HK-2 (cell line): ENCODE data around the gene EPHA4.

ENCODE experiments used
- DNase-seq: peaks from one replicate; pipeline ENCODE4 v3.0.0-alpha.2; 2018; ENCODE audit not compliant: unreplicated experiment

Gene EPHA4

DNA sequence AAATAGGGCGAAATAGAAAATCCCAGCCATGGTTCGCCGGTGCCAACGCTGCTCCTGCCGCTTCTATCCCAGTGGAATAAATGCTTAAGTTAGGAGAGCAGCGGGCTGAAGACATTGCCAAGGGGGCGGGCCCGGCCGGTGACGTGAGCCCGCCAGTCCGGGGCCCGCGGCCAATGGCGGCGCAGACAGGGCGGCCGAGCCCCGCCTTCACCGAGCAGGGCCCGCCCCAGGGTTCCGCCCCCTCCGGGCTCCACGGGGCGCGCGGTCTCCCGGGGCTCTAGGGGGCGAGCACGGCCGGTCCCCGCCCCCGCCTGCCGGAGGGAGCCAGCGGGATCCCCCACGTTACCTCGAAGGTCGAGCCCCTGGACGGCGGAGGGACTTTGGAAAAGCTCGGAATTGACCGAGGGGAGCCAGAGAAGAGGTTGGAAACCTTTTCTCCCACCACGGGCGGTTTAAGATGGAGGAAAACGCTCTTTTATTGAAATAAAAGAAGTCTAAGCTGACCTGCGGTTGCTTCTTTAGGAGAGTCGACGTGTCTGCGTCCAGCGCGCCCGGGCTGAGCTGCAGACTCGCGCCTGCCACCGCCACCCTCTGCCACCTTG lies at the start of gene EPHA4:
Gene EPHA4 (minus strand): TSS at position 86 of the 602 bp plus-strand sequence. CDS start 56 bp downstream, at position 30.
- peak; percentile 86 for DNase-seq

DNA sequence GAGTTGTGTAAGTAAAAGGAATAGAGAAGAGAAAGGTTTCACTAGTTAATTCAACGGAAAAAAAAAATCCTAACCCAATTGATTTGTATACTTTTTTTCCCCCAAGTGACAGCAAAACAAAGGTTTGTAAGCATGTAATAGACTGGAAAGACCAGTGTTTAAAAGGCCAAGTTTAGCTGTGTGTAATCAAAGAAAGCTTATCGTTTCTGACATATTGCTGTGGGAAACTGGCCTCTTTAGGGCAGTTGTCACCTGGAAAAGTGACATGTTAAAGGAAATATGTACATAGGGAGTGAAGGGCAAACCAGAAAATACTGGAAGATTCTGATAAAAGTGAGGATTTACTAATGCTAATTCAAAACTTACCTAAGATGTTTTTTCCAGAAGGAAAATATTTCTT lies 45.9 kb upstream of the EPHA4 start:
- DNase-seq = no peak

DNA sequence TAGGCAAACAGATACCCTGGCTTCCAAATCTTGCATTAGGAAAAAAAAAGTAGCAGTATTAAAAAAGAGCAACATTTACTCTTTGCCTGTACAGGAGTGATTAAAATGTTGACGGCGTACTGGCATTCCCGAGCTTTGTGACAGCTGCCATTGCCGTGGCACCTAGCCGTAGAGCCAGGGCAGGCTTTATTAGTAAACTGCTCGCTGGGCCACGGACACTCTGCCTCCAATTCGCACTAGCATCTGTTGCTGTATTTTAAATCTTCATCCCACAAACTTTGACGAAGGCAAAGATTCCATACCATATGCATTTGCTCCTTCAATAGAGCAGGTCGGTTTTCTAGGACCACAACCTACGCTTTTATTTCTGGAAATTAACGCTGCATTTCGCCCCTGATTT lies 44.5 kb upstream of the EPHA4 start:
- DNase-seq = no peak

DNA sequence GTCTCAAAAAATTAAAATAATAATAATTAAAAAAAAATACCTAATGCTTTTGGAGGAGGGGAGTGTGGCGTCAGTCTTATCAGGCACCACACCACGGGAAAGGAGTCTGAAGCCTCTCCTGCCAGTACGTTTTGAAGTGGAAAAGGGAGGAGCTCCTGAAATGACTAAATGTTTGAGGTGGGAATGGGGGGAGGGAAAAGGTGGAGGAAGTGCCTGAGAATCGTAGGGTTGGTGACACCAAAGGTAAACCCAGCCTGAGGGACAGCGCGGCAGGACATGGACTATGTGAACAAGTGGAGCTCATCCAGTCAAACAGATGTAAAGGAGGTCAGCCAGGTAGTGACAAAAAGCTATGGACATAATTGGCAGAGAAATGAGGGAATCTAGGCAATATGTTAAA lies 42.2 kb upstream of the EPHA4 start:
- no peak for DNase-seq

DNA sequence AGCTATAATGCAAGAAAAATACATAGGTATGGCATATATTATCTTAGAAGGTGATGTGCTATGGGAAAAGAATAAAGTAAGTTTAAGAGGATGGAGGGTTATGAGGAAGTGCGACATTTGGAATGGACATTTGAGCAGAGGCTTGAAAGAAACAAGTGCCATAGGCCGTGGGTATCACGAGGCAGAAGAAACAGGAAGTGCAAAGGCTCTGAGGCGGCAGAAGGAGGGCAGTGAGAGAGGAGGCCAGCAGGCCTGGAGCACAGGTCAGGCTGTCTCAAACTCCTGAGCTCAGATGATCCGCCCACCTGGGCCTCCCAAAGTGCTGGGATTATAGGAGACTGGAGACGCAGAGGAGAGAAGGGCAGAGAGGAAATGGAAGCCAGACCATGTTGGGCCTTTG lies 40.7 kb upstream of the EPHA4 start:
- DNase-seq = no peak

DNA sequence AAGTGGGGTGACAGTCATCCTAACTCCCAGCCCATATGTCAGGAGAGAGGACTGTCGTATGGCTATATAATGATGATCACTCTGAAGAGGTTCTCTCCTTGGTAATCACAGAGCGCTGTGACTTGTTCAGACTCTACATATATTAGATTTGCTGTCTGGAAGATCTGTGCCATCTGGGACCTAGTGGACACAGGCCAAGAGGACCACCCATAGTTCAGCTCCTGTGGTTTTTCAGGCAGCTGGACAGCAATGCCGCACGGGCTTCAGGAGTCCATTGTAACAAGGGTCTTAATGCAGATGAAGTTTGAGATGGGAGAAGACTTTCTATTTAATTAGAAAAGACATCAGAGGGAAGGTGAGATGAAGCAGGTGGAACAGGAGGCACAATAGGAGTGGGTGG lies 40.1 kb upstream of the EPHA4 start:
- no peak for DNase-seq

DNA sequence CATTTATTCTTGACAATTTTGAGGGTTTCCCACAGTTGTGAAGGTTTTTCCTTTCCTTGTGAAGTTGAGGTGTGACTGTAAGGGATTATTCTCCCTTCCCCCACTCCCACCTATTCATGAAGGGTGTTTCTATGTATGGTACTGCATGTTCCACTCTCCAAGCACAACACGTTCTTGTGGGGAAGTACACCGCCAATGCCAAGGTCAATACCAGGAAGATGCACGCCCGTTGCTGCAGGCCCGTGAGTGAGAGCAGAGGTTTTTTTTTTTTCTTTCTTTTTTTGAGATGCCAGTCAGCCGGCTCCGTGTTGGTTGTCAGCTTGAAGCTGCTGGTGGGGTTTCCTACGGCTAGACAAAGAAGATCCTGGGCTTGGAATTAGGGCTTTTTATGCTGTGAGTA lies 38.6 kb upstream of the EPHA4 start:
- no peak for DNase-seq

DNA sequence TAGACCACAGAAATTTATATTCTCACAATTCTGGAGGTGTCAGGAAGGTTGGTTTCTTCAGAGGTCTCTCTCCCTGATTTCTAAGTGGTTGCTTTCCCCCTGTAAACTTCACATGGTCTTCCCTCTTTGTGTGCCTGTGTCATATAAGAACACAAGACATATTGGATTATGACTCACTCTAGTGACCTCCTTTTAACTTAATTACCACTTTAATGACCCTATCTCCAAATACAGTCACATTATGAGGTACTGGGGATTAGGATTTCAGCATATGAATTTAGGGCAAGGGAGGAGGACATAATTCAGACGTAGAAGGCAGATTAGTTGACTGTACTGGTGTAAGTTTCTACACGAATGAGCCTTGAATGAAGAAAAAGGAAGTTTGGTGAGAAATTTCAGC lies 38.2 kb upstream of the EPHA4 start:
- DNase-seq = no peak

DNA sequence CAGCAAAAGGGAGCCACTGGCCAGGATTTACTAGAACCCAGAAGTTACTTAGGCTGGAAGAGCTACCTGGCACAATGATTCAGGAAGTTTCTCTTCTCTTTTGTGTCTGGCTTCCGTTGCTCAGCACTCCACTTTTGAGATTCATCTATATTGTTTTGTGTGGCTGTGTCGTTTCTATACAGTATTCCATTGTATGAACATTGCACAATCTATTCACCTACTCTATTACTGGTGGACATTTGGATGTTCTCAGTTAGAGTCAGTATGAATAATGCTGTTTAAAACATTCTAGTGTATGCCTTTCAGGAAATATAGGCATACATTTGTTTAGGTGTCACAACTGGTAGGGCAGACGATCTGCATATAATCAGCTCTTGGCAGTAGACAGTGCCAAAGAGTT lies 36.3 kb upstream of the EPHA4 start:
- DNase-seq = no peak

DNA sequence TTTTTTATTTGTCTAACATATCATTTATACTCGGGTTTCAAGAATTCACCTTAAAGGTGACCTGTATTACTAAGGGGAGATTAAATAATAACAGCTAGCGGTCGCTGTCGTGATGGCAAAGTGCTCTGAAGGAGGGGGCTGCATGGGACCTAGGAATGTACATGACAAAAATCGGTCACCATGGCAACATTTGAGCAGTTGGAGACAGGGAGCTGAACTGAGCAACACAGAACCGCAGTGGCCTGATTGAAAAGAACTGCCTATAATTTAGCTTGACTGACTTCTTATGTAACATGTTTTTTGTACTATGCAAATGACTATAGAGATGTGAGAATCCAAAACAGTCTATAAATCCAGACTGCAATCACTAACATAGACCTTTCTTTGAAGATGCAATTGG lies 34.3 kb upstream of the EPHA4 start:
- DNase-seq = no peak

DNA sequence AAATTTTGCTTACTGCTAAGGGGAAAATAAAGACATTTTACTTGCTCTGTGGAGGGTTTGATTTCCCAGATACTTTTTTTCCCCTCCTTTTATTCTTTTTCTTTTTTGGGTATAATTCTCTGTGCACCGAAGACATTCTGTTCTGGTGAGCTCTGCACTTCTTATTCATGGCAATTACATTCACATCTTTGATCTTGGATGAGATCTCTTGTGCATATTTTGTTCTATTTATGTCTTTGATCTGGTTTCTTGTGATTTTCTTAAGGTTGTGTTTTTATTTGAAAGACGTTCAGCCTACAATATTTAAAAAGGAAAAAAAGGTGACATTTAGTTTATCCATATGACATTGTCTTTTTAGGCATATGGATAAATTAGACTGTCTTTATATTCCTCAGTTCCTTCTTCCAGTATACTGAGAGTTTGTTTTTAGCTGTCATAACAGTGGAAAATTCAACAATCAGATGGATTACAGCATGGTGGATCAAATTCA lies 33.7 kb upstream of the EPHA4 start:
- DNase-seq = no peak

DNA sequence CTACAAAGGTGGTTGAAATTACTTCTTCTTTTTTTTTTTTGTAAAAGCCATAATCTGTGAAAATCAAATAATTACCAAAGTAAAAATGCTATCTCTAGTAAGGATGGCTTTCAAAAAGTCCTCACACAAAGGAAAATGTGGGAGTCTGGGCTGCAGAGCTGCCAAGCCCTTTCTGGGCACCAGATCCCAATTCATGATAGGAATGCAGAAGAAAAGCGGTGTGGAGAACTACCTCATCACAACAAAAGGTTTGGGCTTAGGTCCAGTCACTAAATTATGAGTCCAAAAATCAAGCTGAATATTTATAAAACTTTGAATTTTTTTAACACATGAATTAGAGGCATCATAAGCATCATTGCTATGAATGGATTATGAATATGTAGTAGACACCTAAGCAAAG lies 30.8 kb upstream of the EPHA4 start:
- no peak for DNase-seq

DNA sequence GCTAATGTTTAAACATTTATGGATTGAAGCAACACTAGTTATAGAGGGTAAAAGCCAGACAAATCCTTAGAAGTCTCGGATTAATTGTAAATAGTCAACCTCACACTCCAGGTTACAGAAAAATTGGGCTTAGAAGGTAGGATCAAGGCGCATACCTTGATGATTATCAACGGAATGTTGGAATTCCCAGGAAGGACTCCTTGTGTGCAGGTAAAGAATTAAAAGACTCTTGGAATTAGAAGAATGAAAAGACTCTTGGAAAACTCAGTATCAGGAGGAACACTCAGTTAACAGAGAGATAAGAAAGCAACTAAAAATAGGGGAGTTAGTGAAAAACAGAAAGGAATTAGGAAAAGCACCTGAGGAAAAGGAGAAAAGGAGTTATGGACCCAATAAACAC lies 29.3 kb upstream of the EPHA4 start:
- DNase-seq = no peak

DNA sequence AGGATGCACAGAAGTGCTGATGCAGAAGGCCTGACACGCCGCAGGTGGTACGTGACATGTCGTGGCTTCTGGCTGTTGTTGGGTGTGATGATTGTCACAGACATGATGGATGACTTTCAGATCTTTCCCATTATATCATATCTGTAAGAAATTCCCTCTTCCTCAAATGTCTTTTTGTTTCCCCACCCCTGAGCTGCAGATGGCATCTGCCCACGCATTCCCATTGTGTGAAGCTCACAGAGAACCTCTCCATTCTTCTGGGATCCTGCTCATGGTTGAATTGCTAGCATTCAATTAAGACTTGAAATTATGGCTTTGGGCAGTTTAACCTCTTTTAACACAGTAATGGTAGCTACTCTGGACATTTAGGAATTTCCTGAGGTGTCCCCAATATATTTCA lies 28.3 kb upstream of the EPHA4 start:
- DNase-seq = no peak

DNA sequence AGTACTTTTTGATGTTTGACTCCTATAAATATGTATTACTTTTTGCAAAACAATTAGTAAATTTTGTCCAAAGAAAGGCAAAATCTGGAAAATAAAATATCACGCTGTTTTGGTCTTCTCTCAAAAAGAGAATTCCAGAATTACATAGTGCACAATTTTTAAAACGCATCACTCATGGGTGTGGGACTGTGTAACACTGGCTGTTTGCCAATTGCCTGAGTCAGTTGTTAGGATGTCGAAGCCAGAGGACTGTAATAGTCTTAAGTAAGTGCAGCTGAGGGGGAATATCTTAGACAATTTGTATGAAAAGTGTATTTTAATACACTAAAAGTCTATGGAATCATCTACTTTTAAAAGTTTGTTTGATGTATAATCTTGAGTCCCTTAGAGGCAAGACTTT lies 24.1 kb upstream of the EPHA4 start:
- DNase-seq = no peak

DNA sequence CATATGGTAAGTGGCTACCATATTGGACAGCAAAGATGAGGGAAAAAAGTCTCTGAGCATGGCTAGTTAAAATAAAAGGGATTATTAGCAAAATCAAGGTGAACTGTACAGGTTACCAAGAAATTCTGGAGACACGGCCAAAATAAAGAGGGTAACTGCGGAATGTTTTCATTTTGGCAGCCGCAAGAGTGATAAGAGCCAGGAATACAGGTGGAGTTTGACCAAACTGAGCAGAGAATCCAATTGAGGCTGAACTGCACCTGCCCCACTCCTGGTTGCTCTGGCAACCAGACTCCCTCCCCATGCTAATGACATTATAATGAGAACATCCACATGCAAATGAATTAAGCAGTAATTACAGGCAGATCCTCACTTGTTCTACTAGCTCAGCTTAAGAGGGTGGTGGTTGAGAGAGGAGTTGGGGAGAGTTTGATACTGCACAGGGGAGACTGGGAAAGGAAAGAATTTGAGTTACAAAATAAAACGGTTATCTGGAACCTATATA lies 18.8 kb upstream of the EPHA4 start:
- no peak for DNase-seq

DNA sequence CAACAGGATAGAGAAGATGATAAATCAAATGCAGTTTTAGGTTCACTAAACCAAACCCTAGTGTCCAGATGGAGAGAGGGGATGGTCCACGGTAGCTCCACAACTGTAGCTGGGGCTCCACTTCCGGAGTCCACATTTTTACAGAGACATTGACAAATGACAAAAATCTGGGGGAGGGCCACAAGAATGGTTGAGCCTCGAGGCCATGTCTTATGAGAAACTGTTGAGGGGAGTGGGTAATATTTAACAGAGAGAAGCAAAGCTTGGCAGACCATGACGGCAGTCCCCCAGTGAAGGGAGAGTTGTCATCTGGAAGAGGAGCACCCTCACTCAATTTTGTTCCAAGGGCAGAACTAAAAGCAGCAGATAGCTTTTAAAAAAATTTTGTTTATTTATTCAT lies 17.6 kb upstream of the EPHA4 start:
- DNase-seq = peak; percentile 49

DNA sequence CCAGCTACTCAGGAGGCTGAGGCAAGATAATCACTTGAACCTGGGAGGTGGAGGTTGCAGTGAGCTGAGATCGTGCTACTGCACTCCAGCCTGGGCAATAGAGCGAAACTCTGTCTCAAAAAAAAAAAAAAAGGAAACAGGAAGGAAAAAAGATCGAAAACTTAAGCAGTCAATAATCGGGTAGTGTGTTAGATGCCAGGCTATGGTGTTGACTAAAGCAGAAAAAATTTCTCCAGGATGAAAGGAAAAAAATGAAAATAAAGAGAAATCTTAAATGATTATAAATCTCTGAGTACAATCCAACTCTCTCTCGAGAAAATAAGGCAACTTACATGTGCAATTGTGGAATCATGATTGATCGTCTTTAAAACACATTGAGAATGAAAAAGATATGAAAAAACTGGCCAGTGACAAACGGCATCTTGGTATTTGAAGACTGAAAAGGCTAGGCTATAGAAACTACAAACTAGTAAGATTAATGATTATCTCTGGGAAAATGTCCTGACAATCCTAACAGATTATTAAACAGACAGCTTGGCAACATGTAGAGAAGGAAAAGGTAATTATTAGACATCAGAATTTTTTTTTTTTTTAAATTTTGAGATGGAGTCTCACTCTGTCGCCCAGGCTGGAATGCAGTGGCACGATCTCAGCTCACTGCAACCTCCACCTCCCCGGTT lies 16.3 kb upstream of the EPHA4 start:
- no peak for DNase-seq

DNA sequence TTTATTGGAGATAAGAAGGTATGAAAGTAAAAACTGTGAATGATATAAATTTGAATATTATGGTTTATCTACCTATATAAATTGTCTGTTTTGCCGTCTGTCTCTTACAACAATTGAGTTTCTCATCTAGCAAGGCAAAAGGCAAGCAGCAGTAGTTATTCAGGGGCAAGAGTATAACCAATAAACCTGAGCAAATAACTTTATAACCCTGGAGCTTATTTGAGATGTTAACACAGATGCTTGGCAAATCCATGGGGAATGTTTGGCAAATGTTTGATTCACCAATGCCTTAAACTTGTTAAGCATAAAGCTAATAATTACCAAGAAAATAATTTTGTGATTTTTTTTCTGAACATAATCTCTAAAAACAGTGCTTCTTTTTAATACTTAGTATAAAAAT lies 9.9 kb upstream of the EPHA4 start:
- DNase-seq = no peak

DNA sequence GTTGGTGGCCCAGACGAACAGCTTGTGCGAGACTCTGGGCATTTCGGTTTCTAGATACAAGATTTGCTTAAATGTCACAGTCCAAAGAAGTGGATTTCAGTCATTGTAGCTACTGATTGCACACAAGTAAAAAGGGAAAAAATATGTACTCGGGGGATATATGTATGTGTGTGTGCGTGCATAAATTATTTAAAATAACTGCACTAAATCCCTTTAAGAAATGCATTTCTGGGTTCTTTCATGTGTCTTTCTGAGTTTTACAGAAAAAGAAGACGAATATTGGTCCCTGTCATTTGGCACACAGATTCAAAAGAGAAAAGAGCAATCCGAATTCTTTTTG lies 2.1 kb upstream of the EPHA4 start:
- DNase-seq = no peak

DNA sequence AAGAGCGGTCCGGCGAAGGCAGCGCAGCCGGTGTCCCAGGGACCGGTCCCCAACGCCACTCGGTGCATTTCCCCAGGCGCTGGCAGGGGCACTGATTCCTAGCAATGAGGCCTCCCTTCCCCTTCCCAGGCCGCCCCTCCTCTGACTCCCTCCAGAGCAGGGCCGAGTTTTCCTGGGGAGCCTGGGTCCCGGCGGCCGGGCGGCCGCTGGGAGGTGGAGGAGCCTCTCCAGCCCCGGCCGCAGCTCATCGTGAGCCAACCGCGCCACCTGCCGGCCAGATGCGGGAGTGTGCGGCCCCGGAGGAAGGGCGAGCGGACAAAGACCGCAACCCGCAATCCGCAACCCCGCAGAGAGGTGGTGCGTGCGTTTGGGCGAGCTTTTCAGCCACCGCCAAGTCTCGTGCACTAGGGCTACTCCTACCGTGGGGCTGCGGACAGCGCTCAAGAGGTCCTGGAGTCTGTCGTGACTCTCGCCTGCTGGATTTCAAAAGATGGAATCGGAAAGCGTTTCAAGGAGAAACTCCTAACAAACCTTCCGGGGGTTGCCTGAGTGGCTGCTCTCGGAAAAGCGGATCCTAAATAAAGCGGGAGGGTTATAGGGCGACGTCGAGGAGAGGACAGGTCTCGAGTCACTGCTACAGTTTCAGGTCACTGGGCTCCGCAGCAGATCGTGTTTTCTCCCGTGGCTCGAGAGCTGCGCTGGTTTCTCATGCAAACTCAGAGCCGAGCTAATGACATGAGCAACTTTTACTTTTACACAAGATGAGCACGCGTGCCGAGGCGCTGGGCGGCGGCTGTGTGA lies 1.5 kb upstream of the EPHA4 start:
- peak; percentile 92 for DNase-seq

DNA sequence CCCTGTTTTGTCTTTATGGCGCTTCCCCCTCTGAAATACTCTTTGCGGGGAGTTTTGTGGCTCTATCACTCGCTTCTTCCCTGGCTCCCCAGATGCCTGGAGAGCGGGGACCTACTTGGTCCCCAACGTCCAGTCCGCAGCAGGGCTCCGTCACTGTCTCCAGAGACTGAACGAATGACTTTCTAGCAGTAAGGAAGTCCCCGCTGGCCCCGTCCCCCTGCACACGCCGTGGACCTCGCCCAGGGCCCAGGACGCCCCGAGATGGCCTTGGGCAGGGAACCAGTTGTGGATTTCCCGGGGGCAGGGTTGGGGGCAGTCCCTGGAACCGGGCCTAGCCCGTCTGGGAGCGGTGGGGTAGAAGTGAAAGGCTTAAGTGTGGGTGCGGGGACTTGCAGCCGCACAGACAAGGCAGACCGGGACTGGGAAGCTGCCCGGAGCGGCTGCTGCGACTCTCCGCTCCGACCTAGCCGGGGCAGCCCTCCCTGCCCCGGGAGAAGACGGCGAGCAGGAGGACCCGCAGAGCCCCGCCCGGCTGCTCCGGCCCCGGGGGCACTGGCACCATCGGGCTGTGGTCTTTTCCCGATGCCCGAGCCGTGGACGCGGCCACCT lies 821 bp upstream of the EPHA4 start:
- no peak for DNase-seq
